ENCODE results near the gene NELL2.

The NELL2 gene

DNA sequence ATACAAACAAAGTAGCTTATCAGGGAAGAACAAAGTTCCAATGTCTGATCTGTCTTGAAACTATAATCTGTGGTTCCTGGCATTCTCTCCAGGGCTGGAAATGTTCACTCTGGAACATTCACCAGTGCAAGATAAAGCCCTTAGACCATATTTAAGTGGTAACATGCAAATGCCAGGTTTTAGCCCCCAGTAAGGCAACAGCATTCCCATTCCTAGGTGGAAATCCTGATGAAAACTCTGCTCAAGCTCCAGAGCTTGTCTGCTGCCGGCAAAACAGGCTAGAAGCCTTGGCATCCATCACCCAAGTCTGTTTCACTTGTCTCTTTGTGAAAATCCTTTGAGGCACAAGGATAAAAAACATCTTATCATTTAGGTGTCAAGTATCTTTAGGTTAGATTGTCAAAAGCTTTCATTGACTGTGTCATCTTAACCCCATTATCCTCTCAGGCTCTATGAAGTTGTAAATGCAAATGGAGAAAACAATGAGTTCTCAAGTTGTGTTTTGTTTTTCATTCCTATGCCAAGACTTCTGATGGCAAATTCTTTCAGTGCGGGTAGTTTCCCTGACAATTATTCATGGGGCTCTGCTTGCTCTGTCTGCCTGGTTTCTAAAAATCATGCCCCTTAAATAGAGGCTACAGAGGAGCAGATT is 344.7 kb downstream of the NELL2 start:
- Histone ChIP-seq H3K27ac (ENCODE audit: low read depth, low read length) (no peak overlapping the region), H3K4me3 (ENCODE audit: low read length) (no peak overlapping the region), H3K9me3 (ENCODE audit: insufficient read depth, low read depth, low read length) (no peaks in the 10 kb centered on the region), H3K9ac (ENCODE audit: low read depth, low read length) (no peak overlapping the region), H3K36me3 (ENCODE audit: insufficient read depth, low read length) (no peaks in the 10 kb centered on the region), H3K4me1 (ENCODE audit: insufficient read depth, low read length) (peaks cover 9% of the 10 kb centered on the region), H3K27me3 (ENCODE audit: insufficient read depth, low read length) (no peaks in the 10 kb centered on the region)
- 43% methylated on average over 2 of the region's 2 CpGs for WGBS

DNA sequence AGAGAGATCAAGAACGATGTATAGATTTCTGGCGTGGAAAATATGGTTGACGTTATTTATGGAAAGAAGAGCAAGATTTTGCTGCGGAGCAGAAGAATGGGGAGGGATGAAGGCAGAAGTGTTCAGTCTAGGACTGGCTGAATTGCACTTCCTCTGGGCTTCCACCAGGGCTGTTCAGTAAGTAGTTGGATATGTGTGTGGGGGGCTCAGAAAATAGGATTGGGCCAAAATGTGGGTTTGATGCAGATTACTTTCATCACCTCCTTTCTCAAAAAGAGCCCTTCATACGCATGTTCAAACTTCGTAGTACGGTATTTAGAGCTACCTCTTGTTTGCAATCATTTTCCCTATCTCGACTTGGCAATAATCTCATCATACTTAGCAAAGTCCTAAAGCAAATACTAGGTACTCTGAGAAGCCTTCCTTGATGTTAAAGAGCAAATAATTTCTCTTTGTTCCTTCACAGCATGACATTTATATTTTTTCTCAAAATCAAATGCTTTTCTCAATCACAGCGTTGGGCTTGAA is 349.4 kb downstream of the NELL2 start:
- no peak overlapping the region for H3K9ac ChIP-seq (ENCODE audit: low read depth, low read length)
- H3K4me1 ChIP-seq (ENCODE audit: insufficient read depth, low read length) = peaks cover 15% of the 10 kb centered on the region
- no peaks in the 10 kb centered on the region for H3K27me3 ChIP-seq (ENCODE audit: insufficient read depth, low read length)
- no peak overlapping the region for H3K4me3 ChIP-seq (ENCODE audit: low read length)
- no peaks in the 10 kb centered on the region for H3K9me3 ChIP-seq (ENCODE audit: insufficient read depth, low read depth, low read length)
- 91% methylated on average over 9 of the region's 9 CpGs for WGBS
- H3K27ac ChIP-seq (ENCODE audit: low read depth, low read length) = no peak overlapping the region
- no peaks in the 10 kb centered on the region for H3K36me3 ChIP-seq (ENCODE audit: insufficient read depth, low read length)

DNA sequence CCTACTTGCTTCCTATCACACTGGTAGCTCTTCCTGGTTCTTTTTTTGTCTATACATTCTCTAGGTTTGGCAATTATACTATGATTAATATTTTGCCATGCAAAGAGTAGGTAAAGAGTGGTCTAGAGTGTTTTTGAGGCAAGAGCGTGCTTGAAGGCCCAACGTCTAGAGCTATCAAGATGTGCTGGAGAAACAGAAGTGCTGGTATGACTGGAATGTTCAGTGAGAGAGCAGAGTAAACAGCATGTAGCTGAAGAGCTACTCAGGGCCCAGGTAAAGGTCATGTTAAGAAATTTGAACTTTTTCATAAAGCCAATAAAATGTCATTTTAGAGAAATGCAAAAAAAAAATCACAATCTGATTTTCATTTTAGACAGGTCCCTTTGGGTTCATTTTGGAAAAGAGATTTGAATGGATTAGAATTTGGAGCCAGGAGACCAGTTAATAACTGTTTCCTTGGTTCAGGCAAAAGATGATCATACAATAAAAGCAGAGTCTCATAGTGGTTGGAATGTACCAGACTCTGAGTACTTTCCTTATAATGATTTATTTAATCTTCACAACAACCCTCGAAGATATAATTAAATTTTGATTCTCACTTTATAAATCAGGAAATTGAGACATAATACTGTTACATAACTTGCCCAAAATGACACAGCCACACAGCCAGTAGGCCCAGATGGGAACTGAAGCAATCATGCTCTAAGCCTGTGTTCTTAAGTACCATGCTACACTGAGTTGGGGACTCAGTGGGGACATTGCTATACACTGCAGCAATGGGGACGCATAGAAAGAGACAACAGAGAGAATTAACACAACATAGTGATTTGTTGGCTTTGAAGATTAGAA is 350.1 kb downstream of the NELL2 start:
- no peaks in the 10 kb centered on the region for H3K27me3 ChIP-seq (ENCODE audit: insufficient read depth, low read length)
- no peak overlapping the region for H3K4me3 ChIP-seq (ENCODE audit: low read length)
- H3K27ac ChIP-seq (ENCODE audit: low read depth, low read length) = no peak overlapping the region
- H3K9ac ChIP-seq (ENCODE audit: low read depth, low read length) = no peak overlapping the region
- peaks cover 11% of the 10 kb centered on the region for H3K4me1 ChIP-seq (ENCODE audit: insufficient read depth, low read length)
- WGBS = 79% methylated on average over 4 of the region's 4 CpGs
- H3K9me3 ChIP-seq (ENCODE audit: insufficient read depth, low read depth, low read length) = no peaks in the 10 kb centered on the region
- H3K36me3 ChIP-seq (ENCODE audit: insufficient read depth, low read length) = no peaks in the 10 kb centered on the region

DNA sequence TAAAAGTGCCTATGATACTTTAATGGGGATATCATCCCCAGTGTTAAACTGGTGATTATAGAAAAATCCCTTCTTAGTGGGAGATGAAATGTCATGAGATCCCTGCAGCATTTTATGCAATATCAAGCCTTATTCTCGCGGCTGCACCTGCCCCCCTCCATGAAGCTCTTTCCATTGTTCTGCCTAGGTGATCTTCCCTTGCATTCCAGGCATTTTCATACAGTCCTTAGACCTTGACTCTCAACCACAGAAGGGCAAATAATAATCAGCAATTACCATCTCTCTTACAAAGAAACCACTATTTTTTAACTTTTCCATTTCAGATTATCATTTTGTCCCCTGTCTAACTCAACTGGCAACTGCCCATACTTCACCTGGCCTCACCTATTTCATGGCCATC is 352.3 kb downstream of the NELL2 start:
- no peak overlapping the region for H3K4me3 ChIP-seq (ENCODE audit: low read length)
- H3K27me3 ChIP-seq (ENCODE audit: insufficient read depth, low read length) = no peaks in the 10 kb centered on the region
- no peaks in the 10 kb centered on the region for H3K36me3 ChIP-seq (ENCODE audit: insufficient read depth, low read length)
- H3K9me3 ChIP-seq (ENCODE audit: insufficient read depth, low read depth, low read length) = no peaks in the 10 kb centered on the region
- H3K27ac ChIP-seq (ENCODE audit: low read depth, low read length) = no peak overlapping the region
- H3K4me1 ChIP-seq (ENCODE audit: insufficient read depth, low read length) = peaks cover 11% of the 10 kb centered on the region
- no peak overlapping the region for H3K9ac ChIP-seq (ENCODE audit: low read depth, low read length)
- 95% methylated on average over 2 of the region's 2 CpGs for WGBS

DNA sequence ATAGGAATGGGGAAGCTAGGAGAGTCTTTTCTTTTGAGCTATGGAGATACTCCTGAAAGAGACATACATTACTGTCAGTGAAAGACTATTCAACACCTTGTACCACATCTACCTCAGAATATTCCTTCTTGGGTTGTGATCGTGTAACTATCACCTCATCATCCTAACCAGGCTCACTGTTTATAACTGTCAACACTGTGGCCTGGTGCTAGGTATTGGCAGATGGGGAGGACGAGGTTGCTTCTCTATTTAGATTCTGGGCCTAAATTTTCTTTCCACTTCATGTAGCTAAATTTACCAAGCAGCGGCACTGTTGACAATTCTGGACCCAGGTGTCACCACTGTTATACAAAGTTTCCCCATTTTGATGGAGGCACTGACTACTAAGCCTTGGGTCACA is 354.4 kb downstream of the NELL2 start:
- Histone ChIP-seq H3K4me3 (ENCODE audit: low read length) (no peak overlapping the region), H3K27ac (ENCODE audit: low read depth, low read length) (no peak overlapping the region), H3K27me3 (ENCODE audit: insufficient read depth, low read length) (no peaks in the 10 kb centered on the region), H3K9me3 (ENCODE audit: insufficient read depth, low read depth, low read length) (no peaks in the 10 kb centered on the region), H3K4me1 (ENCODE audit: insufficient read depth, low read length) (peaks cover 11% of the 10 kb centered on the region), H3K36me3 (ENCODE audit: insufficient read depth, low read length) (no peaks in the 10 kb centered on the region), H3K9ac (ENCODE audit: low read depth, low read length) (no peak overlapping the region)
- WGBS = 88% methylated on average over 3 of the region's 3 CpGs

DNA sequence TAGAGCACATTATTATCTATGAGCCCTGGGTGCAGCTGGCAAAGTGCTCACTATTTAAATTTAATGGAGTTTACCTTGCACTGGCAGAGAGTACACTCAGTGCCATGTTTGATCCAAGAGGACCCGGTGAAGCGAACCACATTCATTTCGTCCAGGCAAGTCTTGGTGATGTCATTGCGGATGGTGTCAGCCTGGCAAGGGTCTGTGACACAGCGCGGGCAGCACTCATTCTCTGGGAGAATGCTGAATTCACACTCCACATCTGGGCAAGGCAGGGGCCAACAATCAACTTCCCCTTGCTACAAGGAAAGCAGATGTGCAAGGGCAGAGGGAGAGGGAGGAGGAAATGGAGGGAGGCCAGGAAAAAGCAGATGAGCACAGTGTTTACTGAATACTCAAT is 356.2 kb downstream of the NELL2 start:
- no peak overlapping the region for H3K4me3 ChIP-seq (ENCODE audit: low read length)
- H3K27me3 ChIP-seq (ENCODE audit: insufficient read depth, low read length) = no peaks in the 10 kb centered on the region
- H3K36me3 ChIP-seq (ENCODE audit: insufficient read depth, low read length) = no peaks in the 10 kb centered on the region
- H3K9ac ChIP-seq (ENCODE audit: low read depth, low read length) = no peak overlapping the region
- no peaks in the 10 kb centered on the region; the same call in 1 of the 2 replicates for H3K4me1 ChIP-seq (ENCODE audit: insufficient read depth, low read length)
- WGBS = 96% methylated on average over 6 of the region's 6 CpGs
- H3K27ac ChIP-seq (ENCODE audit: low read depth, low read length) = no peak overlapping the region
- H3K9me3 ChIP-seq (ENCODE audit: insufficient read depth, low read depth, low read length) = no peaks in the 10 kb centered on the region

DNA sequence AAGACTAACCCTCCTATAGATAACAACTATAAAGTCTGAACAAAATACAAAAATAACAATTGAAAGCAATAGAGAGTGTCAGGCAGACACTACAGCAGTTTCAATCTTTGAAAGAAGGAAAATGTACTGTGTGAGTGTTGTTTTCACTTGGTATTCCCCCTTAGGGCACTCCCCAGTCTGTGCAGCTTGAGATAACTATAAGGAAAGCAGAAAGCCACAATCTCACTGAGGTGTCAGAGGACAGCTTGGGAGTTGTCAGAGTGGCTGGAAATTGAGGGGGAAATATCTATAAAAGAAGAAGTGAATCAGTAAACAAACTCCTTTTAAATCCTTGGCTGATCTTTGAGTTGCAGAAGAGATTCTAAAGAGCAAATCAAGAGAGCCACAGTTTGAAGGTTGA is 364.8 kb downstream of the NELL2 start:
- H3K27ac ChIP-seq (ENCODE audit: low read depth, low read length) = no peak overlapping the region
- no peak overlapping the region for H3K4me3 ChIP-seq (ENCODE audit: low read length)
- no peaks in the 10 kb centered on the region for H3K9me3 ChIP-seq (ENCODE audit: insufficient read depth, low read depth, low read length)
- no peaks in the 10 kb centered on the region for H3K36me3 ChIP-seq (ENCODE audit: insufficient read depth, low read length)
- H3K4me1 ChIP-seq (ENCODE audit: insufficient read depth, low read length) = no peaks in the 10 kb centered on the region; the same call in 1 of the 2 replicates
- H3K27me3 ChIP-seq (ENCODE audit: insufficient read depth, low read length) = no peaks in the 10 kb centered on the region
- no peak overlapping the region for H3K9ac ChIP-seq (ENCODE audit: low read depth, low read length)

DNA sequence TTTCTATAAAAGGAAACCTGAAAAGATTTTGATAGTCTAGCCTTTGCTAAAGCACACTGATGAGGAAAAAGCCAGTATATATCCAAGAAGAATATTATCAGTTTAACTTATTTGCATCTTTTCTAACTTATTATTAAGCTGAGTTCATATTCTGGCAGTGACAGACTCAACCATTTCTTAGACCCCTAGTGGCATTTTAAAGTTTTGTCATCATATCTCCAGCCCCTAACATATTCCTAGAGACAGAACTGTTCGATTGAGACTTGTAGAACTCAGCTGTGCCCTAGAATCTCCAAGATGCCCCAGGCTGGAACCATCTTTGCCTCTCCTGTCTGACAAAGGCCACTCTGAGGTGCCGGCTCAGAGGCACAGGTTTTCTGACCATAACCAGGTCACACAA is 365.6 kb downstream of the NELL2 start:
- 91% methylated on average over 2 of the region's 2 CpGs for WGBS
- Histone ChIP-seq H3K9ac (ENCODE audit: low read depth, low read length) (no peak overlapping the region), H3K4me3 (ENCODE audit: low read length) (no peak overlapping the region), H3K36me3 (ENCODE audit: insufficient read depth, low read length) (no peaks in the 10 kb centered on the region), H3K27me3 (ENCODE audit: insufficient read depth, low read length) (no peaks in the 10 kb centered on the region), H3K9me3 (ENCODE audit: insufficient read depth, low read depth, low read length) (no peaks in the 10 kb centered on the region), H3K4me1 (ENCODE audit: insufficient read depth, low read length) (no peaks in the 10 kb centered on the region; the same call in 1 of the 2 replicates), H3K27ac (ENCODE audit: low read depth, low read length) (no peak overlapping the region)

DNA sequence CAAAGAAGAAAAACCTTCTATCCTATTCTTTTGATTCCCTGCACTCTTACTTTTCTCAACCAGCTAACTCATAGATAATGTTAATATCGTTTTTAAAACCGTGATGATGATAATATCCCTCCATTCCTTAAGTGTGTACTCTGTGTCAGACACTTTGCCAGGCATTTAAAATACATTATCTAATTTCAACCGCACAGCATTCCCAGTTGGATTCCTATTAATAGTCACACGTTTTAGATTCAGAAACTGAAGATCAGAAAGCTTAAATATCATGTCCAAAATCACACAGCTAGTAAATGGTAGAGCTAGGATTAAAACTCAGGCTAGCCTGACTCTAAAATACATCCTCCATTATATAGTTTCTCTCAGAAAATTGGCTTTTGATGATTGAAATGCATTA is 366.0 kb downstream of the NELL2 start:
- Histone ChIP-seq H3K27ac (ENCODE audit: low read depth, low read length) (no peak overlapping the region), H3K9ac (ENCODE audit: low read depth, low read length) (no peak overlapping the region), H3K9me3 (ENCODE audit: insufficient read depth, low read depth, low read length) (no peaks in the 10 kb centered on the region), H3K36me3 (ENCODE audit: insufficient read depth, low read length) (no peaks in the 10 kb centered on the region), H3K4me3 (ENCODE audit: low read length) (no peak overlapping the region), H3K27me3 (ENCODE audit: insufficient read depth, low read length) (no peaks in the 10 kb centered on the region), H3K4me1 (ENCODE audit: insufficient read depth, low read length) (no peaks in the 10 kb centered on the region; the same call in 1 of the 2 replicates)
- WGBS = 91% methylated on average over 4 of the region's 4 CpGs

DNA sequence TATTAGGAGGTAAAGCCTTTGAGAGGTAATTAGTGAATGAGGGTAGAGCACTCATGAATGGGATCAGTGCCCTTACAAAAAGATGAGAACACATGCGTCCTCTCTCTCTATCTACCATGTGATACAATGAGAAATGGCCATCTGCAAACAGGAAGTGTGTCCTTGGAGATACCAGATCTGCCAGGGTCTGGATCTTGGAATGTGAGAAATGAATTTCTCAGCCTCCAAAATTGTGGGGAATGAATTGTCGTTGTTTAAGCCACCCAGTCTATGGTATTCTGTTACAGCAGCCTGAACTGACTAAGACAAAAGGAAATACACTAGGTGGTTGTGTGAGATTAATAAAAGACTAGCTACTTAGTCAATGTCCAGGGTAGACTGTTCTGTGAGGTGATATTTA is 366.6 kb downstream of the NELL2 start:
- Histone ChIP-seq H3K4me1 (ENCODE audit: insufficient read depth, low read length) (no peaks in the 10 kb centered on the region; the same call in 1 of the 2 replicates), H3K4me3 (ENCODE audit: low read length) (no peak overlapping the region), H3K27ac (ENCODE audit: low read depth, low read length) (no peak overlapping the region), H3K9ac (ENCODE audit: low read depth, low read length) (no peak overlapping the region), H3K27me3 (ENCODE audit: insufficient read depth, low read length) (no peaks in the 10 kb centered on the region), H3K9me3 (ENCODE audit: insufficient read depth, low read depth, low read length) (no peaks in the 10 kb centered on the region), H3K36me3 (ENCODE audit: insufficient read depth, low read length) (no peaks in the 10 kb centered on the region)
- 67% methylated on average over 2 of the region's 2 CpGs for WGBS

DNA sequence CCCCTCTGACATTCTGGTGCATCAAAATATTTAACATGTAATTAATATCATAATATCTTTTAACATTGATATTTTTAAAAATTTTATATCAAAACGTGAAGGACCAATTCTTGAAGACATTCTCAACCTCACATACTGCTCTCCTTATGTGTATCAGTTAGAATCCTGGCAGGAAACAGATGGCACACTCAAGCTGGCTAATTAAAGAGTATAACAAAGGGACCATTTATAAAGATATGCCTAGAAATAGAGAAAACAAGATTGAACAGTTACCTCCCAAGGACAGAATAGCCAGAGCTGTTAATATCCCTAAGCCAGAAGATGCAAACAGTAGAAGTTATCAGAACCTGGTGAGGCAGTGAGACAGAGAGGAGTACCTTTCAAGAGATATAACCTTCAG is 368.7 kb downstream of the NELL2 start:
- H3K9ac ChIP-seq (ENCODE audit: low read depth, low read length) = no peak overlapping the region
- no peaks in the 10 kb centered on the region; the same call in 1 of the 2 replicates for H3K4me1 ChIP-seq (ENCODE audit: insufficient read depth, low read length)
- H3K4me3 ChIP-seq (ENCODE audit: low read length) = no peak overlapping the region
- H3K36me3 ChIP-seq (ENCODE audit: insufficient read depth, low read length) = no peaks in the 10 kb centered on the region
- H3K27me3 ChIP-seq (ENCODE audit: insufficient read depth, low read length) = no peaks in the 10 kb centered on the region
- no CpG with 5 or more reads among the region's 1 CpG for WGBS
- 0 out of 2 replicates have a peak, but pooled peaks cover under 1% of the 10 kb centered on the region for H3K9me3 ChIP-seq (ENCODE audit: insufficient read depth, low read depth, low read length)
- H3K27ac ChIP-seq (ENCODE audit: low read depth, low read length) = no peak overlapping the region

All from HUES64 (cell line).